Cortex of kidney (tissue), 1 donor: ENCODE measurements around the gene RUNX1.
"Not testable (repeated sequence)": the region's sequence is repeated elsewhere in the genome, so short reads cannot be mapped to it uniquely, and the experiment has no call there.

ENCODE experiments used
- DNase-seq: peaks from one replicate; lab custom pipeline; 2025; lab: John Stamatoyannopoulos, UW

Gene RUNX1

GRCh38 chr21:34969423-34970166, 79.5 kb downstream of the RUNX1 start:
- DNase-seq: no peak

GRCh38 chr21:34968414-34969333, 80.4 kb downstream of the RUNX1 start:
- DNase-seq: no peak

GRCh38 chr21:34967509-34968289, 81.4 kb downstream of the RUNX1 start:
- DNase-seq: no peak

GRCh38 chr21:34966881-34967280, 82.2 kb downstream of the RUNX1 start:
- not testable (repeated sequence) for DNase-seq

- DNase-seq: no peak
Observed at GRCh38 chr21:34965200-34966174, 83.6 kb downstream of the RUNX1 start.

GRCh38 chr21:34962586-34963222, 86.4 kb downstream of the RUNX1 start:
- no peak for DNase-seq

- DNase-seq: no peak
Observed at GRCh38 chr21:34962136-34962535, 87.0 kb downstream of the RUNX1 start.

- DNase-seq: no peak
Observed at GRCh38 chr21:34960687-34961086, 88.4 kb downstream of the RUNX1 start.

- no peak for DNase-seq
Observed at GRCh38 chr21:34959607-34960006, 89.5 kb downstream of the RUNX1 start.

GRCh38 chr21:34958040-34958439, 91.1 kb downstream of the RUNX1 start:
- no peak for DNase-seq

GRCh38 chr21:34956416-34957316, 92.4 kb downstream of the RUNX1 start:
- no peak for DNase-seq

GRCh38 chr21:34953950-34954349, 95.2 kb downstream of the RUNX1 start:
- no peak for DNase-seq

- no peak for DNase-seq
Observed at GRCh38 chr21:34952701-34953100, 96.4 kb downstream of the RUNX1 start.

- DNase-seq: not testable (repeated sequence)
Observed at GRCh38 chr21:34951868-34952267, 97.2 kb downstream of the RUNX1 start.

- no peak for DNase-seq
Observed at GRCh38 chr21:34950980-34951379, 98.1 kb downstream of the RUNX1 start.

- no peak for DNase-seq
Observed at GRCh38 chr21:34949499-34949898, 99.6 kb downstream of the RUNX1 start.

- no peak for DNase-seq
Observed at GRCh38 chr21:34949030-34949429, 100.1 kb downstream of the RUNX1 start.

GRCh38 chr21:34948157-34948556, 100.9 kb downstream of the RUNX1 start:
- DNase-seq: no peak

- no peak for DNase-seq
Observed at GRCh38 chr21:34946916-34947534, 102.1 kb downstream of the RUNX1 start.
